Fibroblast of villous mesenchyme (primary cell): ENCODE results near the gene DCTN3. TPM values are rescaled to one million over a fixed set of nuclear protein-coding genes. Genes with fewer than 3 reads are reported as not detected.
"Not testable (repeated sequence)": the region's sequence is repeated elsewhere in the genome, so short reads cannot be mapped to it uniquely, and the experiment has no call there.

ENCODE experiments used
- DNase-seq: peaks from one replicate; pipeline ENCODE4 v3.0.0-alpha.2; 2010; ENCODE audit warnings: low read depth
- H3K4me3 ChIP-seq: 2 replicates; pipeline ENCODE4 v1.5.1; 2011; ENCODE audit warnings: low read depth, mild to moderate bottlenecking, low read length
- CTCF ChIP-seq: IDR thresholded peaks from 2 replicates; pipeline ENCODE4 v1.5.1; 2012; ENCODE audit warnings: low read depth, mild to moderate bottlenecking, low read length; ENCODE audit not compliant: insufficient read depth
- total RNA-seq: library from RNA; depleted of rRNA; stranded (reverse); fragments of >200 nt; gene quantifications from 2 replicates; pipeline ENCODE4 v1.2.3, GENCODE V29; 2012

Gene DCTN3
- total RNA-seq, 1 donor: 70.8 TPM

DNA sequence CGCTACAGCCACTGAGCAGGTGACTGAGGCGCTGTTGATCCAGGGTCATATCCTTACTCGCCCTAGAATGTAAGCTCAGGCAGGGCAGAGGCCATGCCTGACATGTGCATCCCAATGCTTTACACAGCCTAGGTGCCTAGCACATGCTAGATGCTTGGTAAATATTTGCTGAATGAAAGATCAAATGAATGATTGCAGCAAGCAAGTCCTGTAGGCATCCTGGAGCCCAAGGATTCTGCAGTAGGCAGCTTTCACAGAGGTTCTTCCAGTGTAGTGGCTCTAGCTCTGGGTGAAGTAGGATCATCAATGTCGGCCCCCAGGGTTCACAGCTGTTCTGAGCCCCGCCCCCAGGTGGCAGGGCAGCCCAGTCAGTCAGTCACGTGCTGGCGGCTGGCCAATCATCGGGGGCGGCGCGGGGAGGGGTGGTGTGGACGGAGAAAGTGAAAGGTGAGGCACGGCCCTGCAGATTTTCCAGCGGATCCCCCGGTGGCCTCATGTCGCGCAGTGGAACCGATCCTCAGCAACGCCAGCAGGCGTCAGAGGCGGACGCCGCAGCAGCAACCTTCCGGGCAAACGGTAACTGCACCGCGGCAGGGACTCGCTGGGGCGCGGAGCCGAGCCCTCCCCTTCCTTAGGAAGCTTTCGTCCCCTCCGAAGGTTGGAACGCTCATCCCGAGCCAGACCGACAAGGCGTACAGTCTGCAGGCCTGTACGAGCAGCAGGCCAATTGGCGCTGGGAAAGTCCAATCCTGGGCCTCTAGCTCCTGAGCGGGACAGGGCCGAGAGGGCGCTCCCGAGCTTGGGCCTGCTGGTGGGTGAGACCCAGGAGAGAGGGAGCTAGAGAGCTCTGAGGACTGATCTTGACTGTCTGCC, 26.2 kb upstream of the DCTN3 start, which contains the start of gene GALT:
TSS of gene GALT (plus strand) at position 465 of the 873 bp plus-strand sequence. CDS start at position 495, 30 bp downstream.
- peak; percentile 87 for DNase-seq
- peak; percentile 48 for TF ChIP-seq CTCF
- peak within 1 kb of the TSS; percentile 90 for H3K4me3 ChIP-seq

DNA sequence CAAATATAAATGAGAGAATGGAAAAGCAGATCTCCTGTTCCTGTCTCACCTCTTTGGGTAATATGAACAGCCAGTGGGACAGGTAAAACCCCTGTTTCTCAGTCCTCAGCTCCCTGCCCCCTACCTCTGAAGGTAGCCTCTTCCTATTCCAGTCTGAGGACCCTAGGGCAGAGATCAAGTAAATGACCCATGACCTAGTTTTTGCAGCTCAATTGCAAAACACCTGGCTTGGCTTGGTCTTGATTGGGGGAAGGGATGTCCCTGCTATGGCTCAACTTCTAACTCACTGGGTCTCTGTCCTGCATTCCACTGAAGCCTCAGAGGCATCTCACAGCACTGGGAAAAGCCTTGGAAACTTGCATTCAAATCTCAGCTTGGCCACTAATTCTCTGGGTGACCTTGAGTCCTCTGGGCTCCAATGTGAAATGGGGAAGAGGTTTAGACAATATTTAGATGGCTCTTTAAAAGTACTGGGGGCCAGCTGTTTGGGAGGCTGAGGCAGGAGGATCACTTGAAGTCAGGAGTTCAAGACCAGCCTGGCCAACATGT, 24.5 kb upstream of the DCTN3 start:
- no peak overlapping the region for H3K4me3 ChIP-seq
- TF ChIP-seq CTCF: no peak
- DNase-seq: no peak

- no peak overlapping the region for H3K4me3 ChIP-seq
- DNase-seq: no peak
- no peak for TF ChIP-seq CTCF
Measured at GRCh38 chr9:34642679-34643078, 22.4 kb upstream of the DCTN3 start.

GRCh38 chr9:34639322-34639721, 19.0 kb upstream of the DCTN3 start:
- H3K4me3 ChIP-seq, DNase-seq: not testable (repeated sequence)

DNA sequence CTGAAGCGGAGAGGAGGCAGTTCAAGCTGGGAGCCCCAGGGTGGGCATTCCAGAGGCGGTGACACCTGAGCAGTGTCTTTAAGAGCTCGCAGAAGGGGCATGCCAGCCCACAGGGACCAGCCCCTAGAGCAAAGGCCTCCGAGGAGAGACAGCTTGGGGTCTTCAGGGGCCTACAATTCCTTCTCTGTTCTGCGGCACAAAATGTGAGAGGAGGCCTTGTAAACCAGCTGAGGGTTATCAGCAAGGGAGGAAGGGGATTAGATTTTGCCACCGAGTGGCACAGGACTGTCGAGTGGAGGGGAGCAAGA, 17.8 kb upstream of the DCTN3 start:
- H3K4me3 ChIP-seq: peak overlapping the region; percentile 71
- DNase-seq: no peak
- TF ChIP-seq CTCF: no peak

- peak within 1 kb of the TSS; percentile 71 for H3K4me3 ChIP-seq
- TF ChIP-seq CTCF: no peak
- DNase-seq: peak; percentile 91
Measured at GRCh38 chr9:34637356-34638137, 17.3 kb upstream of the DCTN3 start, which contains the start of gene SIGMAR1. TSS of gene SIGMAR1 (minus strand) at chr9:34637787. CDS start at chr9:34637697, 90 bp downstream.

DNA sequence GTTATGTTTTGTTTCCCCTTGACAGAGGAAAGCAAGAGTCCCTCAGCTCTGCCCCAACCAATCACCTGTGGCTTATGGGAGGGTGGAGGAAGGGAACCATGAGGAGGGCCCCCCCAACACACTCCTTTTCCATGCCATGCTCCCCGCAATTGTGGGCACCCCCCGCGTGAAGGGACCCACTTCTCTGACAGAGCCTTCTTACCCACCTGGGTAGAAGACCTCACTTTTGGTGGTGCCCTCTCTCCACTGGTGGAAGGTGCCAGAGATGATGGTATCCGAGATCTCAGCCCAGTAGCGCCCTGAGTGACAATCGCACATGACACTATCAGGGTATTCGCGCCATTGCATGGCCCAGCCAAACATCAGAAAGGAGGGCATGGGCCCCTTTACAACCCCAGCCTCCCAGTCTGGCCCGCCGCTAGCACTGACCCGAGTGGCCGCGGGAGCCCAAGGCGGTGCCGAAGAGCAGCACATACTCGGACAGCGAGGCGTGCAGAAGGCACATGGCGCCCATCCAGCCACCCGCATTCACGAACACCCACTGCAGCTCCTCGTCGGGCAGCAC, 16.6 kb upstream of the DCTN3 start:
- H3K4me3 ChIP-seq: peak overlapping the region; percentile 71
- no peak for DNase-seq
- no peak for TF ChIP-seq CTCF
